Stimulated activated memory B cell treated with anti-CD40 and anti-IgM and Interleukin-4, amounts not matched to agents 10 μg/mL and 1 μg/mL and 100 μg/mL, for 72 hours (primary cell): ENCODE results near the gene PRKG1.
A peak's percentile ranks its signal among the peaks of the same experiment; 100 is the strongest.

Experiments used
- ATAC-seq: fragments of 150-1000 bp; cut with Tn5 transposase; 2 replicates; pipeline ENCODE4 v1.10.0; 2021
- H3K27ac Mint-ChIP-seq: one replicate; pipeline ENCODE4 v1.8.0; 2022; ENCODE audit warnings: mild to moderate bottlenecking, mixed read lengths
- H3K27me3 Mint-ChIP-seq: one replicate; pipeline ENCODE4 v1.8.0; 2022; ENCODE audit warnings: mixed read lengths
- H3K36me3 Mint-ChIP-seq: one replicate; pipeline ENCODE4 v1.8.0; 2022; ENCODE audit warnings: mixed read lengths
- H3K4me1 Mint-ChIP-seq: one replicate; pipeline ENCODE4 v1.8.0; 2022; ENCODE audit warnings: mixed read lengths
- H3K4me3 Mint-ChIP-seq: one replicate; pipeline ENCODE4 v1.8.0; 2022; ENCODE audit warnings: mild to moderate bottlenecking, moderate library complexity, mixed read lengths
- H3K9me3 Mint-ChIP-seq: one replicate; pipeline ENCODE4 v1.8.0; 2022; ENCODE audit warnings: mixed read lengths

The PRKG1 gene

GRCh38 chr10:51877636-51878035, 803.3 kb downstream of the PRKG1 start:
- no peaks in the 10 kb centered on the region for H3K4me1 Mint-ChIP-seq
- no peaks in the 10 kb centered on the region for H3K9me3 Mint-ChIP-seq
- H3K27me3 Mint-ChIP-seq = no peaks in the 10 kb centered on the region
- no peak for ATAC-seq
- no peak overlapping the region for H3K4me3 Mint-ChIP-seq
- no peak overlapping the region for H3K27ac Mint-ChIP-seq
- H3K36me3 Mint-ChIP-seq = no peaks in the 10 kb centered on the region

GRCh38 chr10:51878695-51879094, 804.4 kb downstream of the PRKG1 start:
- H3K4me3 Mint-ChIP-seq = no peak overlapping the region
- H3K27ac Mint-ChIP-seq = no peak overlapping the region

GRCh38 chr10:51879238-51879637, 805.0 kb downstream of the PRKG1 start:
- H3K4me3 Mint-ChIP-seq = no peak overlapping the region
- no peaks in the 10 kb centered on the region for H3K36me3 Mint-ChIP-seq
- H3K27me3 Mint-ChIP-seq = no peaks in the 10 kb centered on the region
- no peaks in the 10 kb centered on the region for H3K4me1 Mint-ChIP-seq
- no peak overlapping the region for H3K27ac Mint-ChIP-seq
- no peaks in the 10 kb centered on the region for H3K9me3 Mint-ChIP-seq
- ATAC-seq = peak; percentile 54

More at GRCh38 chr10:51878695-51879094, 804.4 kb downstream of the PRKG1 start:
- no peaks in the 10 kb centered on the region for H3K9me3 Mint-ChIP-seq
- H3K36me3 Mint-ChIP-seq = no peaks in the 10 kb centered on the region
- no peak for ATAC-seq
- H3K27me3 Mint-ChIP-seq = no peaks in the 10 kb centered on the region
- H3K4me1 Mint-ChIP-seq = no peaks in the 10 kb centered on the region

GRCh38 chr10:51881213-51881612, 806.9 kb downstream of the PRKG1 start:
- Mint-ChIP-seq H3K4me1 (no peaks in the 10 kb centered on the region), H3K27me3 (no peaks in the 10 kb centered on the region), H3K27ac (no peak overlapping the region), H3K36me3 (no peaks in the 10 kb centered on the region), H3K9me3 (no peaks in the 10 kb centered on the region), H3K4me3 (no peak overlapping the region)
- ATAC-seq = no peak

- ATAC-seq = no peak
- Mint-ChIP-seq H3K27ac (no peak overlapping the region), H3K4me1 (no peaks in the 10 kb centered on the region), H3K4me3 (no peak overlapping the region), H3K27me3 (no peaks in the 10 kb centered on the region), H3K36me3 (no peaks in the 10 kb centered on the region), H3K9me3 (no peaks in the 10 kb centered on the region)
Measured at GRCh38 chr10:51886438-51887068, 812.3 kb downstream of the PRKG1 start.

- no peaks in the 10 kb centered on the region for H3K4me1 Mint-ChIP-seq
- no peak overlapping the region for H3K4me3 Mint-ChIP-seq
- ATAC-seq = no peak
- H3K36me3 Mint-ChIP-seq = no peaks in the 10 kb centered on the region
- H3K27me3 Mint-ChIP-seq = no peaks in the 10 kb centered on the region
- H3K9me3 Mint-ChIP-seq = no peaks in the 10 kb centered on the region
- no peak overlapping the region for H3K27ac Mint-ChIP-seq
Measured at GRCh38 chr10:51888263-51888662, 814.0 kb downstream of the PRKG1 start.

GRCh38 chr10:51892313-51892712, 818.0 kb downstream of the PRKG1 start:
- H3K36me3 Mint-ChIP-seq = no peaks in the 10 kb centered on the region
- ATAC-seq = no peak
- H3K4me1 Mint-ChIP-seq = no peaks in the 10 kb centered on the region
- no peak overlapping the region for H3K4me3 Mint-ChIP-seq
- no peaks in the 10 kb centered on the region for H3K27me3 Mint-ChIP-seq
- no peak overlapping the region for H3K27ac Mint-ChIP-seq
- H3K9me3 Mint-ChIP-seq = no peaks in the 10 kb centered on the region

- Mint-ChIP-seq H3K4me1 (no peaks in the 10 kb centered on the region), H3K4me3 (no peak overlapping the region), H3K9me3 (no peaks in the 10 kb centered on the region), H3K27ac (no peak overlapping the region), H3K36me3 (no peaks in the 10 kb centered on the region), H3K27me3 (no peaks in the 10 kb centered on the region)
- ATAC-seq = no peak
Measured at GRCh38 chr10:51892965-51893658, 818.8 kb downstream of the PRKG1 start.

GRCh38 chr10:51894771-51895578, 820.7 kb downstream of the PRKG1 start:
- no peaks in the 10 kb centered on the region for H3K36me3 Mint-ChIP-seq
- no peak for ATAC-seq
- no peaks in the 10 kb centered on the region for H3K27me3 Mint-ChIP-seq

GRCh38 chr10:51896849-51897248, 822.6 kb downstream of the PRKG1 start:
- Mint-ChIP-seq H3K36me3 (no peaks in the 10 kb centered on the region), H3K4me3 (no peak overlapping the region), H3K27me3 (no peaks in the 10 kb centered on the region), H3K4me1 (no peaks in the 10 kb centered on the region), H3K27ac (no peak overlapping the region), H3K9me3 (no peaks in the 10 kb centered on the region)
- no peak for ATAC-seq

More at GRCh38 chr10:51894771-51895578, 820.7 kb downstream of the PRKG1 start:
- Mint-ChIP-seq H3K4me1 (no peaks in the 10 kb centered on the region), H3K4me3 (no peak overlapping the region), H3K9me3 (no peaks in the 10 kb centered on the region), H3K27ac (no peak overlapping the region)

- no peak for ATAC-seq
- Mint-ChIP-seq H3K4me3 (no peak overlapping the region), H3K27ac (no peak overlapping the region), H3K9me3 (no peaks in the 10 kb centered on the region), H3K27me3 (no peaks in the 10 kb centered on the region), H3K36me3 (no peaks in the 10 kb centered on the region), H3K4me1 (no peaks in the 10 kb centered on the region)
Measured at GRCh38 chr10:51897560-51897959, 823.3 kb downstream of the PRKG1 start.

- Mint-ChIP-seq H3K9me3 (no peaks in the 10 kb centered on the region), H3K4me1 (no peaks in the 10 kb centered on the region), H3K36me3 (no peaks in the 10 kb centered on the region), H3K27ac (no peak overlapping the region), H3K27me3 (no peaks in the 10 kb centered on the region), H3K4me3 (no peak overlapping the region)
- no peak for ATAC-seq
Measured at GRCh38 chr10:51900180-51900579, 825.9 kb downstream of the PRKG1 start.

- H3K4me1 Mint-ChIP-seq = no peaks in the 10 kb centered on the region
- no peaks in the 10 kb centered on the region for H3K36me3 Mint-ChIP-seq
- H3K9me3 Mint-ChIP-seq = no peaks in the 10 kb centered on the region
- no peak overlapping the region for H3K27ac Mint-ChIP-seq
- no peak overlapping the region for H3K4me3 Mint-ChIP-seq
- H3K27me3 Mint-ChIP-seq = no peaks in the 10 kb centered on the region
- no peak for ATAC-seq
Measured at GRCh38 chr10:51903675-51904074, 829.4 kb downstream of the PRKG1 start.

- H3K27me3 Mint-ChIP-seq = no peaks in the 10 kb centered on the region
- no peaks in the 10 kb centered on the region for H3K9me3 Mint-ChIP-seq
- no peak overlapping the region for H3K27ac Mint-ChIP-seq
- no peaks in the 10 kb centered on the region for H3K36me3 Mint-ChIP-seq
- ATAC-seq = no peak
- H3K4me1 Mint-ChIP-seq = no peaks in the 10 kb centered on the region
- H3K4me3 Mint-ChIP-seq = no peak overlapping the region
Measured at GRCh38 chr10:51905032-51905431, 830.7 kb downstream of the PRKG1 start.

GRCh38 chr10:51907361-51907760, 833.1 kb downstream of the PRKG1 start:
- no peaks in the 10 kb centered on the region for H3K4me1 Mint-ChIP-seq
- no peak for ATAC-seq
- H3K27ac Mint-ChIP-seq = no peak overlapping the region
- no peaks in the 10 kb centered on the region for H3K27me3 Mint-ChIP-seq
- H3K36me3 Mint-ChIP-seq = no peaks in the 10 kb centered on the region
- H3K4me3 Mint-ChIP-seq = no peak overlapping the region
- no peaks in the 10 kb centered on the region for H3K9me3 Mint-ChIP-seq

GRCh38 chr10:51910189-51910588, 835.9 kb downstream of the PRKG1 start:
- ATAC-seq = no peak
- no peaks in the 10 kb centered on the region for H3K27me3 Mint-ChIP-seq
- no peaks in the 10 kb centered on the region for H3K36me3 Mint-ChIP-seq
- no peaks in the 10 kb centered on the region for H3K9me3 Mint-ChIP-seq
- H3K27ac Mint-ChIP-seq = no peak overlapping the region
- H3K4me1 Mint-ChIP-seq = no peaks in the 10 kb centered on the region
- no peak overlapping the region for H3K4me3 Mint-ChIP-seq
